B cell (primary cell): ENCODE data around the gene ARHGAP20. TPM values are rescaled to one million over a fixed set of nuclear protein-coding genes. Genes with fewer than 3 reads are reported as not detected.

Experiments used
- ATAC-seq: fragments of 200-7000 bp; cut with Tn5 transposase; one replicate; pipeline ENCODE4 v1.10.0; 2021; ENCODE audit warnings: low read depth, mild to moderate bottlenecking, moderate number of reproducible peaks, moderate library complexity
- CTCF ChIA-PET: fragments of 350-600 bp; sonication (Branson Sonifier 250); formaldehyde crosslinking; loops from one replicate; lab custom pipeline; 2021; ENCODE audit warnings: antibody characterized with exemption, inconsistent platforms; lab: Charles Lee
- POLR2A ChIA-PET: fragments of 350-600 bp; sonication (Branson Sonifier 250); formaldehyde crosslinking; loops from one replicate; lab custom pipeline; 2021; ENCODE audit warnings: antibody characterized with exemption; lab: Charles Lee
- DNase-seq: peaks from one replicate; pipeline ENCODE4 v3.0.0; 2013
- H2AFZ ChIP-seq: 2 replicates; pipeline ENCODE4 v1.6.1; 2012; ENCODE audit warnings: mild to moderate bottlenecking, low read depth, low read length; ENCODE audit not compliant: insufficient read depth, poor library complexity, severe bottlenecking
- H3K27ac ChIP-seq, 2 donors: 1 replicate in 1 of 2; 2 replicates in 1 of 2; pipeline ENCODE4 v1.5.1; 2012 to 2013; ENCODE audit warnings: low read length in 2 of 2, mild to moderate bottlenecking in 2 of 2, moderate library complexity in 1 of 2
- H3K27me3 ChIP-seq, 4 experiments: fragments of 200-600 bp in 1 of 4; sonication (generic) in 1 of 4; replicated peaks in 1 of 4; 1 replicate in 2 of 4; 2 replicates in 2 of 4; pipeline versions ENCODE4 v1.6.1 to v1.7.0; 2013 to 2016; ENCODE audit warnings: low read length in 3 of 4, mild to moderate bottlenecking in 2 of 4, mixed read lengths in 1 of 4, moderate library complexity in 1 of 4; ENCODE audit not compliant: insufficient read depth in 4 of 4, control insufficient read depth in 3 of 4; ENCODE audit errors: control extremely low read depth in 1 of 4
- H3K36me3 ChIP-seq, 2 experiments: replicated peaks in 1 of 2; 1 replicate in 1 of 2; 2 replicates in 1 of 2; pipeline versions ENCODE4 v1.6.1 to v1.7.1; 2013; ENCODE audit warnings: low read length in 1 of 2; ENCODE audit not compliant: insufficient read depth in 2 of 2, control insufficient read depth in 1 of 2; ENCODE audit errors: control extremely low read depth in 1 of 2, extremely low read depth in 1 of 2
- H3K4me1 ChIP-seq, 2 donors: fragments of 200-600 bp in 1 of 2; sonication (generic) in 1 of 2; 1 replicate in 1 of 2; 2 replicates in 1 of 2; pipeline versions ENCODE4 v1.5.1 to v1.6.1; 2013 to 2017; ENCODE audit warnings: low read length in 2 of 2; ENCODE audit not compliant: control insufficient read depth in 2 of 2, insufficient read depth in 2 of 2
- H3K4me2 ChIP-seq: replicated peaks from 2 replicates; pipeline ENCODE3; 2012; ENCODE audit warnings: mild to moderate bottlenecking, low read depth, low read length; ENCODE audit not compliant: poor library complexity, severe bottlenecking
- H3K4me3 ChIP-seq, 5 experiments: fragments of 200-600 bp in 1 of 5; sonication (generic) in 1 of 5; 1 replicate in 3 of 5; 2 replicates in 2 of 5; pipeline versions ENCODE4 v1.5.1 to v1.7.0; 2011 to 2016; ENCODE audit warnings: low read length in 4 of 5, mild to moderate bottlenecking in 4 of 5, low read depth in 2 of 5, control low read depth in 1 of 5, moderate library complexity in 1 of 5; ENCODE audit not compliant: insufficient read depth in 1 of 5; ENCODE audit errors: control extremely low read depth in 1 of 5, extremely low read depth in 1 of 5
- H3K79me2 ChIP-seq: fragments of 200-600 bp; sonication (generic); one replicate; pipeline ENCODE4 v1.6.0; 2016; ENCODE audit warnings: low read length; ENCODE audit not compliant: control insufficient read depth, insufficient read depth
- H3K9ac ChIP-seq: fragments of 200-600 bp; sonication (generic); 2 replicates; pipeline ENCODE4 v1.6.1; 2017; ENCODE audit warnings: mild to moderate bottlenecking, low read length, moderate library complexity
- H3K9me3 ChIP-seq, 3 donors: one replicate each; pipeline versions ENCODE4 v1.6.1 to v1.7.1; 2013; ENCODE audit warnings: low read length in 2 of 3; ENCODE audit not compliant: control insufficient read depth in 2 of 3, insufficient read depth in 1 of 3; ENCODE audit errors: control extremely low read depth in 1 of 3
- H4K20me1 ChIP-seq: 2 replicates; pipeline ENCODE4 v1.6.0; 2012; ENCODE audit warnings: mild to moderate bottlenecking, low read length; ENCODE audit not compliant: insufficient read depth, control insufficient read depth, poor library complexity, severe bottlenecking
- H3K27ac Mint-ChIP-seq: one replicate; pipeline ENCODE4 v1.8.0; 2021; ENCODE audit warnings: mixed read lengths
- H3K27me3 Mint-ChIP-seq: one replicate; pipeline ENCODE4 v1.8.0; 2021; ENCODE audit warnings: mixed read lengths
- H3K4me1 Mint-ChIP-seq: one replicate; pipeline ENCODE4 v1.8.0; 2021; ENCODE audit warnings: mixed read lengths
- H3K4me3 Mint-ChIP-seq: one replicate; pipeline ENCODE4 v1.8.0; 2021; ENCODE audit warnings: mixed read lengths
- H3K9me3 Mint-ChIP-seq: one replicate; pipeline ENCODE4 v1.8.0; 2022; ENCODE audit warnings: mixed read lengths; ENCODE audit not compliant: insufficient read depth
- EZH2 ChIP-seq: IDR thresholded peaks from 2 replicates; pipeline ENCODE4 v1.6.1; 2012; ENCODE audit warnings: borderline replicate concordance, low read depth, mild to moderate bottlenecking, moderate library complexity, low read length; ENCODE audit not compliant: insufficient read depth, poor library complexity, severe bottlenecking
- WGBS: methylation state at CpG from one replicate; pipeline ENCODE4 v1.1.5; 2013; ENCODE audit warnings: missing lambda C conversion rate; ENCODE audit not compliant: insufficient coverage; 5-methylcytosine and 5-hydroxymethylcytosine counted together
- intact Hi-C: fragments of 100-400 bp; cut with micrococcal nuclease; formaldehyde crosslinking; loops from one replicate; pipeline ENCODE4 v1.10.0; 2022
- polyA plus RNA-seq: library from polyadenylated mRNA; depleted of rRNA; stranded (reverse); fragments of >200 nt; gene quantifications from 2 replicates; pipeline ENCODE4 v1.2.3, GENCODE V29; 2012
- total RNA-seq, 2 donors: library from RNA; stranded (reverse); fragments of 120-200 nt in 1 of 2; gene quantifications; 1 replicate in 1 of 2; 2 replicates in 1 of 2; pipeline versions ENCODE4 v1.2.3 to v1.2.4, GENCODE V29; 2013 to 2022
- TF ChIP-seq, protein P1 (sequence below): fragments of 200-600 bp; IDR thresholded peaks from one replicate; pipeline ENCODE4 v1.8.0; 2022; ENCODE audit warnings: antibody characterized with exemption, mild to moderate bottlenecking

ARHGAP20 gene
- total and polyA plus RNA-seq, 2 donors (not counting 1 experiment from before 2014, with no cell fraction given), result 0.54 to 0.91 TPM

DNA sequence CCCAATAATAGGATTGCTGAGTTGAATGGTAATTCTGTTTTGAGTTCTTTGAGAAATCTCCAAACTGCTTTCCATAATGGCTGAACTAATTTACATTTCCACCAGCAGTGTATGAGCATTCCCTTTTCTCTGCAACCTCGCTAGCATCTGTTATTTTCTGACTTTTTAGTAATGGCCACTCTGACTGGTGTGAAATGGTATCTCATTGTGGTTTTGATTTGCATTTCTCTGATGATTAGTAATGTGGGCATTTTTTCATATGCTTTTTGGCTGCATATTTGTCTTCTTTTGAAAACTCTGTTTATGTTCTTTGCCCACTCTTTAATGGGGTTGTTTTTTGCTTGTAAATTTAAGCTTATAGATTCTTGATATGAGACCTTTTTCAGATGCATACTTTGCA lies 185.1 kb downstream of the ARHGAP20 start:
- DNase-seq (no peak), ATAC-seq (no peak)
- H3K36me3 ChIP-seq, result no peaks in the 10 kb centered on the region
- CTCF ChIA-PET, result no interaction called here
- Mint-ChIP-seq H3K9me3 (peaks cover 11% of the 10 kb centered on the region), H3K27me3 (peaks cover 3% of the 10 kb centered on the region), H3K27ac (no peak overlapping the region), H3K4me1 (peaks cover 9% of the 10 kb centered on the region), H3K4me3 (no peak overlapping the region)
- H3K27me3 ChIP-seq, result peaks cover 0 to 4% (median 0%) of the 10 kb centered on the region in 4 experiments
- H3K4me2 ChIP-seq, result no peak overlapping the region
- peaks cover 0 to 17% (median 0%) of the 10 kb centered on the region in 3 donors for H3K9me3 ChIP-seq
- no peak overlapping the region for H2AFZ ChIP-seq
- peaks cover 7 to 8% of the 10 kb centered on the region in 2 donors for H3K4me1 ChIP-seq
- H3K79me2 ChIP-seq, result no peaks in the 10 kb centered on the region
- intact Hi-C loops, result no loop called here
- no peak for TF ChIP-seq EZH2
- TF ChIP-seq, protein P1, sequence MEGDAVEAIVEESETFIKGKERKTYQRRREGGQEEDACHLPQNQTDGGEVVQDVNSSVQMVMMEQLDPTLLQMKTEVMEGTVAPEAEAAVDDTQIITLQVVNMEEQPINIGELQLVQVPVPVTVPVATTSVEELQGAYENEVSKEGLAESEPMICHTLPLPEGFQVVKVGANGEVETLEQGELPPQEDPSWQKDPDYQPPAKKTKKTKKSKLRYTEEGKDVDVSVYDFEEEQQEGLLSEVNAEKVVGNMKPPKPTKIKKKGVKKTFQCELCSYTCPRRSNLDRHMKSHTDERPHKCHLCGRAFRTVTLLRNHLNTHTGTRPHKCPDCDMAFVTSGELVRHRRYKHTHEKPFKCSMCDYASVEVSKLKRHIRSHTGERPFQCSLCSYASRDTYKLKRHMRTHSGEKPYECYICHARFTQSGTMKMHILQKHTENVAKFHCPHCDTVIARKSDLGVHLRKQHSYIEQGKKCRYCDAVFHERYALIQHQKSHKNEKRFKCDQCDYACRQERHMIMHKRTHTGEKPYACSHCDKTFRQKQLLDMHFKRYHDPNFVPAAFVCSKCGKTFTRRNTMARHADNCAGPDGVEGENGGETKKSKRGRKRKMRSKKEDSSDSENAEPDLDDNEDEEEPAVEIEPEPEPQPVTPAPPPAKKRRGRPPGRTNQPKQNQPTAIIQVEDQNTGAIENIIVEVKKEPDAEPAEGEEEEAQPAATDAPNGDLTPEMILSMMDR, result no peak
- H3K27ac ChIP-seq, result no peak overlapping the region
- no CpG with 5 or more reads among the region's 1 CpG for WGBS
- POLR2A ChIA-PET, result no interaction called here
- H3K4me3 ChIP-seq, result no peak overlapping the region
- no peaks in the 10 kb centered on the region for H4K20me1 ChIP-seq
- H3K9ac ChIP-seq, result no peak overlapping the region
